Loucy (cell line): ENCODE measurements around the gene BABAM2.

Source experiments
- H2AFZ ChIP-seq: fragments of 200-600 bp; sonication (generic); 2 replicates; pipeline ENCODE4 v1.6.0; 2016; ENCODE audit warnings: antibody characterized with exemption, mild to moderate bottlenecking, low read length, moderate library complexity
- H3F3A ChIP-seq: fragments of 200-600 bp; 2 replicates; pipeline ENCODE4 v1.6.0; 2016; ENCODE audit warnings: antibody characterized with exemption, low read depth, mild to moderate bottlenecking
- H3K27me3 ChIP-seq: fragments of 200-600 bp; sonication (generic); 2 replicates; pipeline ENCODE4 v1.6.1; 2014; ENCODE audit warnings: low read length, mild to moderate bottlenecking; ENCODE audit not compliant: insufficient read depth, poor library complexity, severe bottlenecking
- H3K36me3 ChIP-seq: fragments of 200-600 bp; sonication (generic); 2 replicates; pipeline ENCODE4 v1.6.1; 2016; ENCODE audit warnings: low read length; ENCODE audit not compliant: insufficient read depth
- H3K4me1 ChIP-seq: fragments of 200-600 bp; sonication (generic); 2 replicates; pipeline ENCODE4 v1.5.1; 2014; ENCODE audit warnings: low read length, mild to moderate bottlenecking; ENCODE audit not compliant: insufficient read depth, poor library complexity, severe bottlenecking
- H3K4me2 ChIP-seq: fragments of 200-600 bp; sonication (generic); 2 replicates; pipeline ENCODE4 v1.6.0; 2014; ENCODE audit warnings: antibody characterized with exemption, low read length, low read depth, mild to moderate bottlenecking; ENCODE audit not compliant: poor library complexity, severe bottlenecking
- H3K4me3 ChIP-seq: fragments of 200-600 bp; sonication (generic); 2 replicates; pipeline ENCODE4 v1.5.1; 2014; ENCODE audit warnings: low read length, mild to moderate bottlenecking, mixed read lengths; ENCODE audit not compliant: poor library complexity, severe bottlenecking
- H3K79me2 ChIP-seq: fragments of 200-600 bp; sonication (generic); 2 replicates; pipeline ENCODE4 v1.6.1; 2014; ENCODE audit warnings: low read length; ENCODE audit not compliant: insufficient read depth
- H3K9ac ChIP-seq: fragments of 200-600 bp; sonication (generic); 2 replicates; pipeline ENCODE4 v1.6.0; 2014; ENCODE audit warnings: mild to moderate bottlenecking, low read depth, low read length, moderate library complexity; ENCODE audit not compliant: poor library complexity, severe bottlenecking
- H3K9me2 ChIP-seq: fragments of 200-600 bp; sonication (generic); replicated peaks from 2 replicates; pipeline ENCODE4 v1.6.1; 2016; ENCODE audit warnings: low read depth, low read length, mixed read lengths
- H3K9me3 ChIP-seq: fragments of 200-600 bp; sonication (generic); 2 replicates; pipeline ENCODE4 v1.6.1; 2014; ENCODE audit warnings: mild to moderate bottlenecking, antibody characterized with exemption, low read length, low read depth; ENCODE audit not compliant: insufficient read depth
- H4K20me1 ChIP-seq: fragments of 200-600 bp; sonication (generic); 2 replicates; pipeline ENCODE4 v1.6.0; 2014; ENCODE audit warnings: antibody characterized with exemption, low read length, mild to moderate bottlenecking; ENCODE audit not compliant: insufficient read depth, poor library complexity, severe bottlenecking
- CTCF ChIP-seq: fragments of 200-600 bp; sonication (generic); conservative IDR thresholded peaks from 2 replicates; pipeline ENCODE4 v1.5.1; 2014; ENCODE audit warnings: mild to moderate bottlenecking, antibody characterized with exemption, low read length
- EZH2phosphoT487 ChIP-seq: fragments of 200-600 bp; IDR thresholded peaks from 2 replicates; pipeline ENCODE4 v1.6.1; 2018; ENCODE audit warnings: antibody characterized with exemption, mild to moderate bottlenecking, moderate library complexity, borderline replicate concordance

Gene BABAM2

GRCh38 chr2:28175028-28175427, 284.5 kb downstream of the BABAM2 start:
- Histone ChIP-seq H3K4me1 (no peaks in the 10 kb centered on the region), H2AFZ (no peak overlapping the region), H3F3A (no peaks in the 10 kb centered on the region), H3K4me3 (no peak overlapping the region), H3K9ac (no peak overlapping the region), H3K9me2 (no peaks in the 10 kb centered on the region), H3K9me3 (peaks cover 8% of the 10 kb centered on the region), H3K4me2 (no peak overlapping the region), H3K79me2 (no peaks in the 10 kb centered on the region), H3K27me3 (no peaks in the 10 kb centered on the region), H4K20me1 (no peaks in the 10 kb centered on the region), H3K36me3 (no peaks in the 10 kb centered on the region; the same call in 1 of the 2 replicates)
- TF ChIP-seq EZH2phosphoT487 (no peak), CTCF (peak; percentile 51)

GRCh38 chr2:28178946-28179345, 288.4 kb downstream of the BABAM2 start:
- Histone ChIP-seq H2AFZ (no peak overlapping the region), H3K9me2 (no peaks in the 10 kb centered on the region), H3K4me1 (no peaks in the 10 kb centered on the region), H3K4me2 (no peak overlapping the region), H3K4me3 (no peak overlapping the region), H4K20me1 (no peaks in the 10 kb centered on the region), H3K27me3 (no peaks in the 10 kb centered on the region), H3F3A (no peaks in the 10 kb centered on the region), H3K9me3 (peaks cover 8% of the 10 kb centered on the region), H3K79me2 (no peaks in the 10 kb centered on the region), H3K9ac (no peak overlapping the region), H3K36me3 (no peaks in the 10 kb centered on the region; the same call in 1 of the 2 replicates)
- TF ChIP-seq EZH2phosphoT487 (no peak), CTCF (no peak)

GRCh38 chr2:28181801-28182200, 291.3 kb downstream of the BABAM2 start:
- H3K36me3 ChIP-seq, result no peaks in the 10 kb centered on the region
- no peaks in the 10 kb centered on the region for H3K9me2 ChIP-seq
- H3K4me1 ChIP-seq, result no peaks in the 10 kb centered on the region
- H3K9me3 ChIP-seq, result peaks cover 7% of the 10 kb centered on the region
- no peak overlapping the region for H2AFZ ChIP-seq
- no peak overlapping the region for H3K4me3 ChIP-seq
- H3K9ac ChIP-seq, result no peak overlapping the region
- no peaks in the 10 kb centered on the region for H3K79me2 ChIP-seq
- no peaks in the 10 kb centered on the region for H4K20me1 ChIP-seq
- H3K27me3 ChIP-seq, result no peaks in the 10 kb centered on the region
- no peak for TF ChIP-seq CTCF
- TF ChIP-seq EZH2phosphoT487, result no peak
- H3F3A ChIP-seq, result no peaks in the 10 kb centered on the region
- H3K4me2 ChIP-seq, result no peak overlapping the region
